Endothelial cell of umbilical vein (primary cell): ENCODE data around the gene NLRC3. TPM values are rescaled to one million over a fixed set of nuclear protein-coding genes. Genes with fewer than 3 reads are reported as not detected.

Source experiments
- BruUV-seq: library from RNA; stranded (reverse); fragments of 400-500 nt; replicated peaks from 2 replicates; lab custom pipeline; 2021; lab: Mats Ljungman, UMichigan
- CTCF ChIA-PET: fragments of 300-600, 350-600 bp; sonication (Branson Sonifier 250); formaldehyde crosslinking; loops from one replicate; lab custom pipeline; 2021; ENCODE audit warnings: antibody characterized with exemption, inconsistent platforms; lab: Charles Lee
- POLR2A ChIA-PET: fragments of 300-600, 350-600 bp; sonication (Branson Sonifier 250); formaldehyde crosslinking; loops from one replicate; lab custom pipeline; 2021; ENCODE audit warnings: antibody characterized with exemption, inconsistent platforms; lab: Charles Lee
- DNase-seq: peaks from one replicate; pipeline ENCODE4 v3.0.0-alpha.2; 2011; ENCODE audit warnings: low read depth, low spot score
- FAIRE-seq: peaks from 2 replicates; lab custom pipeline; 2011; peaks lifted over from hg19 to GRCh38; lab: Jason Lieb, UNC
- H2AFZ ChIP-seq: 2 replicates; pipeline ENCODE4 v1.6.0; 2012; ENCODE audit warnings: low read depth, low read length, control low read depth, inconsistent platforms
- H3K27ac ChIP-seq: 2 replicates; pipeline ENCODE4 v1.5.1; 2011; ENCODE audit warnings: low read depth, mild to moderate bottlenecking, control low read depth, low read length, moderate library complexity; ENCODE audit not compliant: insufficient read depth
- H3K27me3 ChIP-seq, 2 experiments: 2 replicates each; pipeline versions ENCODE4 v1.6.0 to v1.6.1; 2011; ENCODE audit warnings: low read length in 2 of 2, mixed read lengths in 1 of 2; ENCODE audit not compliant: control insufficient read depth in 2 of 2, insufficient read depth in 2 of 2
- H3K36me3 ChIP-seq, 2 experiments: 2 replicates in 1 of 2; 3 replicates in 1 of 2; pipeline ENCODE4 v1.5.1; 2011; ENCODE audit warnings: low read length in 2 of 2, mild to moderate bottlenecking in 1 of 2, moderate library complexity in 1 of 2; ENCODE audit not compliant: control insufficient read depth in 2 of 2, insufficient read depth in 2 of 2; ENCODE audit errors: extremely low read depth in 1 of 2
- H3K4me1 ChIP-seq: 3 replicates; pipeline ENCODE4 v1.5.1; 2011; ENCODE audit warnings: mild to moderate bottlenecking, low read length; ENCODE audit not compliant: control insufficient read depth, insufficient read depth; ENCODE audit errors: extremely low read depth
- H3K4me2 ChIP-seq: 2 replicates; pipeline ENCODE4 v1.6.1; 2011; ENCODE audit warnings: low read length, control low read depth, mixed read lengths; ENCODE audit not compliant: insufficient read depth
- H3K4me3 ChIP-seq, 3 experiments: fragments of 200-600 bp in 1 of 3; sonication (generic), shearing (Covaris generic) in 1 of 3; replicated peaks in 1 of 3; 2 replicates each; pipeline ENCODE4 v1.5.1; 2011 to 2016; ENCODE audit warnings: control low read depth in 3 of 3, low read length in 3 of 3, mild to moderate bottlenecking in 2 of 3, inconsistent platforms in 1 of 3, low read depth in 1 of 3, moderate library complexity in 1 of 3; ENCODE audit not compliant: insufficient read depth in 1 of 3
- H3K79me2 ChIP-seq: 2 replicates; pipeline ENCODE4 v1.6.0; 2012; ENCODE audit warnings: low read length, inconsistent platforms; ENCODE audit not compliant: control insufficient read depth, insufficient read depth
- H3K9ac ChIP-seq: replicated peaks from 2 replicates; pipeline ENCODE3; 2011; ENCODE audit warnings: low read length, control low read depth; ENCODE audit not compliant: insufficient read depth; ENCODE audit errors: extremely low read depth
- H3K9me1 ChIP-seq: replicated peaks from 3 replicates; pipeline ENCODE4 v1.6.0; 2011; ENCODE audit warnings: mild to moderate bottlenecking, low read length; ENCODE audit not compliant: control insufficient read depth, insufficient read depth; ENCODE audit errors: extremely low read depth
- H3K9me3 ChIP-seq: replicated peaks from 2 replicates; pipeline ENCODE4 v1.5.1; 2012; ENCODE audit warnings: low read length, inconsistent platforms; ENCODE audit not compliant: control insufficient read depth, insufficient read depth
- H4K20me1 ChIP-seq: replicated peaks from 2 replicates; pipeline ENCODE3; 2011; ENCODE audit warnings: mild to moderate bottlenecking, low read length; ENCODE audit not compliant: control insufficient read depth, insufficient read depth; ENCODE audit errors: extremely low read depth
- EZH2 ChIP-seq: IDR thresholded peaks from 2 replicates; pipeline ENCODE4 v1.6.1; 2012; ENCODE audit warnings: borderline replicate concordance, low read depth, mild to moderate bottlenecking, moderate library complexity, low read length, inconsistent platforms; ENCODE audit not compliant: severe bottlenecking
- FOS ChIP-seq: IDR thresholded peaks from 2 replicates; pipeline ENCODE4 v1.6.1; 2011; ENCODE audit warnings: mild to moderate bottlenecking, low read length, moderate library complexity, borderline replicate concordance; ENCODE audit not compliant: insufficient read depth
- GATA2 ChIP-seq: IDR thresholded peaks from 2 replicates; pipeline ENCODE4 v1.7.0; 2011; ENCODE audit warnings: low read depth, mild to moderate bottlenecking, moderate library complexity, mixed read lengths, low read length; ENCODE audit not compliant: insufficient read length, insufficient read depth
- JUN ChIP-seq: IDR thresholded peaks from 2 replicates; pipeline ENCODE4 v1.6.1; 2011; ENCODE audit warnings: borderline replicate concordance, low read depth; ENCODE audit not compliant: insufficient read length, insufficient read depth
- MYC ChIP-seq: IDR thresholded peaks from one replicate; pipeline ENCODE4 v1.6.1; 2011; ENCODE audit warnings: mild to moderate bottlenecking, low read depth, low read length
- POLR2A ChIP-seq: IDR thresholded peaks from 2 replicates; pipeline ENCODE4 v1.6.1; 2012; ENCODE audit warnings: low read depth, mild to moderate bottlenecking, control low read depth, low read length
- POLR2AphosphoS5 ChIP-seq: IDR thresholded peaks from 2 replicates; pipeline ENCODE4 v1.6.1; 2012; ENCODE audit warnings: low read depth, mild to moderate bottlenecking, control low read depth, low read length, moderate library complexity; ENCODE audit not compliant: insufficient read depth
- dilution Hi-C: fragments of 300-500 bp; cut with MboI; formaldehyde crosslinking; loops from one replicate; pipeline ENCODE4 v1.15.0; 2019; ENCODE audit warnings: low sequenced_read_pairs; ENCODE audit not compliant: extremely low pct_ligation_motif_present
- intact Hi-C: fragments of 100-400 bp; cut with micrococcal nuclease; formaldehyde crosslinking; loops from one replicate; pipeline ENCODE4 v1.10.0; 2022
- polyA plus RNA-seq, 4 experiments: library from polyadenylated mRNA; depleted of rRNA in 3 of 4; stranded (reverse) in 3 of 4; unstranded in 1 of 4; fragments of >200 nt; gene quantifications; 2 replicates each; pipeline versions ENCODE4 v1.2.1 to v1.2.3, GENCODE V29; 2011 to 2012; ENCODE audit warnings: missing spikeins in 1 of 4
- total RNA-seq: library from RNA; stranded (reverse); gene quantifications from 2 replicates; pipeline ENCODE4 v1.2.3, GENCODE V29; 2021
- TF ChIP-seq, protein P1 (sequence below), 2 donors: IDR thresholded peaks; 1 replicate in 1 of 2; 2 replicates in 1 of 2; pipeline ENCODE4 v1.5.1; 2011; ENCODE audit warnings: low read length in 2 of 2, mild to moderate bottlenecking in 2 of 2, moderate library complexity in 2 of 2, control low read depth in 1 of 2, inconsistent platforms in 1 of 2, low read depth in 1 of 2; ENCODE audit not compliant: insufficient read depth in 1 of 2; ENCODE audit errors: extremely low read depth in 1 of 2
- TF ChIP-seq, protein P2 (sequence below): IDR thresholded peaks from 2 replicates; pipeline ENCODE4 v1.6.1; 2011; ENCODE audit not compliant: insufficient read depth, insufficient read length

Gene NLRC3
- total and polyA plus RNA-seq, 2 donors (not counting 3 experiments of a cell fraction or from before 2014, with no cell fraction given) = 0.84 to 3.4 TPM

DNA sequence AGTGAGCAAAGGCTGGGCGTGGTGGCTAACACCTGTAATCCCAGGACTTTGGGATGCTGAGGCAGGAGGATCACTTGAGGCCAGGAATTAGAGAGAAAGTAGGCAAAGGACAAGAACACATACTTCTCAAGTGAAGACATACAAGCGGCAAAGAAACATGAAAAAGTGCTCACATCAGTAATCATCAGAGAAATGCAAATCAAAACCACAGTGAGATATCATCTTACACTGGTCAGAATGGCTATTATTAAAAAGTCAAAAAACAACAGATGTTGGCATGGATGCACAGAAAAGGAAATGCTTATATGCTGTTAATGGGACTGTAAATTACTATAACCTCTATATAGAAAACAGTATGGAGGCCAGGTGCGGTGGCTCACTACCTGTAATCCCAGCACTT, 46.4 kb upstream of the NLRC3 start:
- H3K4me2 ChIP-seq = no peak overlapping the region
- peaks cover 5% of the 10 kb centered on the region for H3K4me1 ChIP-seq
- TF ChIP-seq JUN = no peak
- TF ChIP-seq, protein P1, sequence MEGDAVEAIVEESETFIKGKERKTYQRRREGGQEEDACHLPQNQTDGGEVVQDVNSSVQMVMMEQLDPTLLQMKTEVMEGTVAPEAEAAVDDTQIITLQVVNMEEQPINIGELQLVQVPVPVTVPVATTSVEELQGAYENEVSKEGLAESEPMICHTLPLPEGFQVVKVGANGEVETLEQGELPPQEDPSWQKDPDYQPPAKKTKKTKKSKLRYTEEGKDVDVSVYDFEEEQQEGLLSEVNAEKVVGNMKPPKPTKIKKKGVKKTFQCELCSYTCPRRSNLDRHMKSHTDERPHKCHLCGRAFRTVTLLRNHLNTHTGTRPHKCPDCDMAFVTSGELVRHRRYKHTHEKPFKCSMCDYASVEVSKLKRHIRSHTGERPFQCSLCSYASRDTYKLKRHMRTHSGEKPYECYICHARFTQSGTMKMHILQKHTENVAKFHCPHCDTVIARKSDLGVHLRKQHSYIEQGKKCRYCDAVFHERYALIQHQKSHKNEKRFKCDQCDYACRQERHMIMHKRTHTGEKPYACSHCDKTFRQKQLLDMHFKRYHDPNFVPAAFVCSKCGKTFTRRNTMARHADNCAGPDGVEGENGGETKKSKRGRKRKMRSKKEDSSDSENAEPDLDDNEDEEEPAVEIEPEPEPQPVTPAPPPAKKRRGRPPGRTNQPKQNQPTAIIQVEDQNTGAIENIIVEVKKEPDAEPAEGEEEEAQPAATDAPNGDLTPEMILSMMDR (IDR thresholded peaks at IDR 0.05; ENCODE audit: extremely low read depth in 1 of 2, insufficient read depth in 1 of 2, low read depth in 1 of 2, low read length in 2 of 2) = no peak
- TF ChIP-seq, protein P2, sequence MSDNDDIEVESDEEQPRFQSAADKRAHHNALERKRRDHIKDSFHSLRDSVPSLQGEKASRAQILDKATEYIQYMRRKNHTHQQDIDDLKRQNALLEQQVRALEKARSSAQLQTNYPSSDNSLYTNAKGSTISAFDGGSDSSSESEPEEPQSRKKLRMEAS = no peak
- TF ChIP-seq GATA2 = no peak
- no peak for TF ChIP-seq MYC
- TF ChIP-seq POLR2AphosphoS5 = no peak
- no peak for TF ChIP-seq EZH2
- TF ChIP-seq FOS = no peak
- no peak for TF ChIP-seq POLR2A
- H2AFZ ChIP-seq = no peak overlapping the region
- intact Hi-C loops = no loop called here
- no peaks in the 10 kb centered on the region for H3K79me2 ChIP-seq
- no peaks in the 10 kb centered on the region for H3K27me3 ChIP-seq
- FAIRE-seq (no peak), DNase-seq (no peak)
- dilution Hi-C loops = no loop called here
- H3K27ac ChIP-seq = no peak overlapping the region
- H3K9ac ChIP-seq = no peak overlapping the region
- no peaks in the 10 kb centered on the region for H3K36me3 ChIP-seq
- BruUV-seq = no TSS peak
- ChIA-PET CTCF (no interaction called here), POLR2A (no interaction called here)
- H3K4me3 ChIP-seq = no peak overlapping the region
- H4K20me1 ChIP-seq = no peaks in the 10 kb centered on the region
- no peaks in the 10 kb centered on the region for H3K9me1 ChIP-seq
- H3K9me3 ChIP-seq = no peaks in the 10 kb centered on the region
